Activated CD4-positive, alpha-beta T cell treated with anti-CD3 and anti-CD28 coated beads, Interleukin-2, amount 50 U/mL, for 24 hours (primary cell): Measurements from ENCODE around the gene NLRC5.

Experiments
- DNase-seq, 2 donors: peaks; one replicate each; pipeline ENCODE4 v3.0.0-alpha.2; 2020; ENCODE audit warnings: low read depth in 1 of 2, low spot score in 1 of 2

Gene NLRC5

GRCh38 chr16:56988948-56989945 lies at the start of gene NLRC5:
NLRC5 (plus strand) TSS chr16:56989557; CDS start chr16:57020713, 31,156 bp downstream.
- DNase-seq: peak; percentile 90 to 91

- no peak for DNase-seq
Measured at GRCh38 chr16:56939801-56940200, 49.6 kb upstream of the NLRC5 start.

DNA sequence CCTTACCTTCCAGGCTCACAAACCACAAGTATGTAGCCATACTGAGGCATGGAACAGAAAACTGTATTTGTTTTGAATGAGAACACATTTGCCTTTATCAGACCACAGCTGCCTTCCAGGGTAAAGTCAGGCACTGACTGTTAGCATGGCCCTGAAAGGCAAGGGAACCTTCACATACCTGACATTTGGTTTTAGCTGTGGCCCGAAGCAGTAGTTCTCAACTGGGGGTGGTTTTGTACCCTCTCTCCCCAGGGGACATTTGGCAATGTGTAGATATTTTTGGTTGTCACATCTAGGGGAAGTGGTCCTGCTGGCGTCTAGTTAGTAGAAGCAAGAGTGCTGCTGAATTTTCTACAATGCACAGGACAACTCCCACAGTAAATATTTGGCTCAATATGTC lies 48.3 kb upstream of the NLRC5 start:
- DNase-seq: no peak

DNA sequence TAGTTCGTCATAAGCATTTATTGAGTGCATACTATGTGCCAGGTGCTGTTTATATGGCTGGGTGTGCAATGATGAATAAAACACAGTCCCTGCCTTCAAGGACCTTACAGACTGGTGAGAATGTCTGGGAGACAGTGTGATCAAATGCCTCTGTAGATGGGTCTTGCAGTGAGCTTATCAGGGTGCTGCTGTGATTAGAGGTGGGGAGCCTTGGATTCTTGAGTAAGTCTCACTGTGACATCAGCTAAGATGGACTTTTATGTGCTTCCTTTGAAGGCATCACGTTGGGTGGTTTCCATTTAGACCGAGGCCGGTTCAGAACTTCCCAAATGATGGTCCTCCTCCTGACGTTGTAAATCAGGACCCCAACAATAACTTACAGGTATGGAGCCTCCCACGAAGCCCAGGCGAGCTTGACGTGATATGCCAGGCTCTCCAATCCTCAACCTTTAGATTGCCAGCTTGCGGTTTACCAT lies 47.5 kb upstream of the NLRC5 start:
- DNase-seq: no peak

DNA sequence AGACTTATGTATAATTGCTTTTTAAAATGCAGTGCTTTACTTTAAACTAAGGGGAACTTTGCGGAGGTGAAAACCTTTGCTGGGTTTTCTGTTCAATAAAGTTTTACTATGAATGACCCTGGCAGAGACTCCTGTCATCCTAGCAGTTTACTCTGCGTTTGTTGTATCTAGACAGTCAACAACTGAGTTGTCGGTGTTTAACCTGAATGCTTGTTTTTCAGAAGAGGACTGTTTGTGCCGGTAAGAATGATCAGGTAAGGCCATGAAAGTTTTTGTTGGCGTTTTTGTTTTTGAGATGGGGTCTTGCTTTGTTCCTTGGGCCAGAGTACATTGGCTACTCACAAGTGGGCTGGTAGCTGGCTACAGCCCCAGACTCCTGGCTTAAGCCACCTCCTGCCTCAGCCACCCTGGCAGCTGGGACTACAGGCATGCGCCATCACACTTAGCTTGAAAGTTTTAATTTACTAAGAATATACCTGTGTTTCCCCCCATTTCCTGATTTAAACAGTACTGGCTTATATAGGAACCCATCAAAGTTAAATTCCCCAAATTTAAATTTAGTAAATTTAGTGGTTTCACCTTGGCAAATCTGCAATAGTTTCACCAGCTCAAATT lies 45.5 kb upstream of the NLRC5 start:
- no peak for DNase-seq

DNA sequence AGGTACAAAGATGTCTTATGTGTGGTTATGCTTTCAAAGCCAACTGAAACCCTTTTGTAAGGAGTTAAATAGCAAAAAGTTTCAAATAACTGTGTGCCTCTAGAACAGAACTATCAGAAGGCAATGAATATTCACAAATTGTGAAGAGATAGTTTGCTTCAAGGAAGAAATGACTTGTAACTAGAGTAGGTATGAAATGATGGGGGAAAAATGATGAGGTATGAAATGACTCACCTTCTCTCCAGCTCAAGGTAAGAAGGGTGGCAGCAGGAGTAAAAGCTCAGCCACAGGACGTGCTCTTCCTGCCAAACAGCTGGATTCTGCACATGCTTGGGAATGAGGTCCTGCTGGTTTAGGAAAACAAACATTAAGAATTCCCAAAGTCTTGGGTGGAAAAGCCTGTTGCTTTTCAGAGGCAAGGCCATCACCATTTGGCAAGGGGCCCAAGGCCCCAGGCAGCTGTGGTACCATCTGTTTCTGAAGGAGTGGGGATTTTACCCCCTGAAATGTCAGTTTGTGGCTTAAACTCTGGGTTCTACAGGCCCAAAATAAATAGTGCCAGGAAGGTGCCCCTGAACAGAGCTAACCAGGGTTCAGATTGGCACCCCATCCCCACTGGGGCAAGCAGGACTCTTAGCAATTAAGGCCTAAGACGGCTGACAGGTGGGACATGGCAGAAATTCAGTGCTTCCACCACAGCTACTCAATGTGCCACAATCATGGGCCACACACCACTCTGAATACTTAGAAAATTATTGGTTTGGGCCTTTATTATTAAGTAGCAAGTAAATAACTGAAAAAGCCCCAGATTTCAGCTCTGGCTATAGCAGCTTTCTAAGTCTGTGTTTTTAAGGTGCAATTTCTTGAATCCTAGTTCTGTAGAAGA lies 44.2 kb upstream of the NLRC5 start:
- DNase-seq: peak in 1 of 2 donors; percentile 28

DNA sequence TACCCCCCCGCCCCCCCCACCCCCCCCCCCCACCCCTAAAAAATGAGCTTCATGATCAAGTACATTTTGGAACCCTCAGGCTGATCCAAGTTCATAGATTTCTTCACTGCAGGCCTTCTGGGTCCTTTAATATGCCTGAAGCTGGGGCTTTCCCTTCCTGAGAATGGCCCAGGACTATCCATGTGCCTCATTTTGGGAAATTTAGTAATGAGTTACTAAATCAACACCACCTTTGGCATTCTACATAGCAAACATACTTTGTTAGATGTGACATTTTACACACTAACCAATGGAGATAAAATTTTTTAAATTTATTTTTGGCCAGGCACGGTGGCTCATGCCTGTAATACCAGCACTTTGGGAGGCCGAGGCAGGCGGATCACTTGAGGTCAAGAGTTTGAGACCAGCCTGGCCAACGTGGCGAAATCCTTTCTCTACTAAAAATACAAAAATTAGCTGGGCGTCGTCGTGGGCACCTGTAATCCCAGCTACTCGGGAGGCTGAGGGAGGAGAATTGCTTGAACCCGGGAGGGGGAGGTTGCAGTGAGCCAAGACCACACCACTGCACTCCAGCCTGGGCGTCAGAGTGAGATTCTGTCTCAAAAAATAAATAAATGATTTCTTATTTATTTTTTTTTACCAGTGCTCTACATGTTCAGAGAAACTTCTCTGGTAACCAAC lies 43.4 kb upstream of the NLRC5 start:
- no peak for DNase-seq

DNA sequence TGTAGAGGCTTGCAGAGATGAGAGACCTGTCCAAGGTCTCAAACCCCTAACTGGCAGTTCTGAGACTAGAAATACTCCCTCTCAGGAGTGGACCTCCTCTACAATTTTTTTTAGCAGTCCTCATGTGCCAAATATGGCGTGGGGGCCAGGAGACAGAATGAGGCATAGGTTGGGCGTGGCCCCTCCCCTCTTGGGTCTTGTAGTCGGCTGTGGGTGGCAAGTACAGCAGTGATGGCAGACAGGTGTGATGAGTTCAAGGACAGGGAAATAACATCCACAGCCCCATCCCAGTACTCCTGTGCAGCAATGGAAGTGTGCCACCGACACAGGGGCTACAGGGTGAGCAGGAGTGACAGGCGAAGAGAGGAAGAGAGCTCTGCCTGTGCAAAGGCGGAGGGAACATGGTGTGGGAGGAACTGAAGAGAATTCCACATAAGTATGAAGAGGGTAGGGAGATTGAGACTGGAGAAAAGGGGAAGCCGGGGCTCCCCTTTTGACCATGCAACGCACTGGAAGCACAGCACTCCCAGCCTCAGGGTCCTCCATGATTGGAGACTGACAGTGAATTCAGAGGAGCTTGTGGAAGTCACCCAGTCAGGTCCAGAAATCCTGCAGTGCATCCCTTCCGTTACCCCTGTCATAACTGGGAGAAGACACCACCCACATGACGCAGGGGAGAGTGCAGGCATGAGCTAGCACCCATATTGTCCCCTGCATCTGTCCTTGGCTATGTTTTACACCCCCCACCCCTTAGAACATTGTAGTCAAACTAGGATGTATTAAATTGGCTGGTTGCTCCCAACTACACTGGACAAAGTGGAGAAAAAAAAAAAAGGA lies 42.4 kb upstream of the NLRC5 start:
- no peak for DNase-seq

DNA sequence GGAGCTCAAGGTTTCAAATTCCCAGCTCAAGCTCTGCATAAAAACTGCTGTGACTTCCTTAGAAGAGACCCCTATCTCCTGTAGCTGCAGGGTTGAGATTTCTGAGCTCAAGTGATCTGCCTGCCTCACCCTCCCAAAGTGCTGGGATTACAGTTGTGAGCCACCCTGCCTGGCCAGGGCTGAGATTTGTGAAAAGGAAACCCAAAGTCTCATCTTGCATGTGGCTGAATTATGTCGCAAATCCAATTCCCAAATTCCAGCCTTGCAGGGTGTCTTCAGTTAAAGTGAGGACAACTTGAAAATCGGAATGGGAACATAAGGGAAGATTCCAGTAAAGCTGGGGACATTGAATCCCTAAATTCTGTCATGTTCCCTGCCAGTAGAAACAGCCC lies 41.8 kb upstream of the NLRC5 start:
- no peak for DNase-seq

- no peak for DNase-seq
Measured at GRCh38 chr16:56948234-56948633, 41.1 kb upstream of the NLRC5 start.

GRCh38 chr16:56950051-56950450 lies 39.3 kb upstream of the NLRC5 start:
- DNase-seq: no peak

- DNase-seq: no peak
Measured at GRCh38 chr16:56950455-56950854, 38.9 kb upstream of the NLRC5 start.

GRCh38 chr16:56950881-56951771 lies 38.2 kb upstream of the NLRC5 start:
- DNase-seq: peak in 1 of 2 donors; percentile 57

DNA sequence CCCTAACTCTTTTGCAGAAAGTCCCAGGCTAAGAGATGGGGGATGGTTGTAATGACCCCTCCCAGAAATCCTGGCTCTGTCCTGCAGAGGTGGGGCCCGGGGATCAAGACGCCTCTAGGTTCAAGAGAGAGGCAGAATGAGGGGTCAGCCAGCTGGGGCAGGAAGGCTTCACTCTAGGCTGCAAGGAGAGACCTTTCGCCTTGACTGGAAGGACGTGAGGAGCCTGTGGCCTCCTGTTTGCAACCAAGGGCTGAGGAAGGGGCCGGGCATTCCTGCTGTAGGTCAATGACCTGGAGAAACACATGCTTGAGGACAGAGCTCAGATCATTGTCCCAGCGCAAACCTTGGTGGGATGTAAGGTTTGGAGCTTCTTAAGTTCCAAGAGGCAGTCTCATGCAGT lies 36.4 kb upstream of the NLRC5 start:
- DNase-seq: no peak

DNA sequence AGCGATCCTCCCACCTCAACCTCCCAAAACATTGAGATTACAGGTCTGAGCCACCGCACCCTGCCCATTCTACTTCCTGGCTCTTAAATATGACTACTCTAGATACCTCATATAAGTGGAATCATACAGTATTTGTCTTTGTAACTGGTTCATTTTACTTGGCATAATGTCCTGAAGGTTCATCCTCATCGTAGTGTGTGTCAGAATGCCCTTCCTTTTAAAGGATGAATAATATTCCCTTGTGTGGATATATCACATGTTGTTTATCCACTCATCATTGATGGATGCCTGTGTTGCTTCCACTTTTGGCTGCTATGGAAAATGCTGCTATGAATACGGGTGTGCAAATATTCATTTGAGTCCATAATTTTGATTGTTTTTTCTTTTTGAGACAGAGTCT lies 33.3 kb upstream of the NLRC5 start:
- DNase-seq: no peak

DNA sequence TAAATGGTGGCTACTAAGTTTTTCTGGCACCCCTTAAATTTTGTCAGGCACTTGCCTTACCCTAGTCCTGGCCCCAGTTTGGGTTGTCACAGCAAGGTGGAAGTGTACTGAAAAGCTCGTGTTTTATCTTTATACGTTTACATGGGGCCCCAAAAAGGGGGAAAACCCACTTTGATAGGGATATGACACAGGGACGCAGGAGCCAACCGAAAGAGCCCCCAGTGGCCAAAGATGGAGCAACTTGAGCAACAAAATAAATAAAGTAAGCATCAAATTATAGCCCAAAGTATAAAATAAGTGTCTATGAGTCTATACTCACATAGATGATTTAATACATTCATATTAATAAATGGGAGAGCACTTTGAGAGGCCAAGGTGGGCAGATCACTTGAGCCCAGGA lies 32.6 kb upstream of the NLRC5 start:
- DNase-seq: no peak

- no peak for DNase-seq
Measured at GRCh38 chr16:56960681-56961281, 28.6 kb upstream of the NLRC5 start.

- DNase-seq: no peak
Measured at GRCh38 chr16:56961386-56961785, 28.0 kb upstream of the NLRC5 start.
